ENCODE measurements around the gene CLIP4. TPM values are rescaled to one million over a fixed set of nuclear protein-coding genes. Genes with fewer than 3 reads are reported as not detected.

Gene CLIP4
- total RNA-seq, 2 experiments from 2014 or later: 31.7 to 33.7 TPM

DNA sequence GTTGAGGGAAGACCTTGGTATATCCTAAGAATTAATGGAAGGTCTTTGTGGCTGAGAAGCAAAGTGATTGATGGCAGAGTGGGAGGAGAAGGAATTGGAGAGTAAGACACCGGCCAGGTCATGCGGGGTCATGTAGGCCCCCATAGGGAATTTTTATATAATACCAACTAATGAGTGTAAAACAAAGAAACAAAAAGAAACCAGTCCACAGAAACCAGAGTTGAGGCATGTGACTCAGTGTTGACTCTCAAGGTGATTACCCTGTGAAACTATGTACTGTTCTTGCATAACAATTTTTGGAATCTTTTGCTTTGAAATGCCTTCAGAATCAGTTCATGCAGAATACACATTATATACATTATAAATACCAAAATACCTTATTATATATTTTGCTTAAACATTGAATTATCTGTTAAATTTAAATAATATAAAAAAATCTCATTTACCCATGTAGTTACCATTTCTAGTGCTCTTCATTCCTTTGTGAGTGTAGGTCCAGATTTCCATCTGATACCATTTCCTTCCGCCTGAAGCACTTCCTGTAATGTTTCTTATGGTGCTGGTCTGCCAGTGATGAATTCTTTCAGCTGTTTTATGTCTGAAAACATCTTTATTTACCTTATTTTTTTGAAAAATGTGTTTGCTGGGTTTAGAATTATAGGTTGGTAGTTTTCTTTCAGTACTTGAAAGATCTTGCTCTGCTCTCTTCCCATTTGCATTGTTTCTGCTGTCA, 8.6 kb downstream of the CLIP4 start:
- CTCF ChIA-PET: no interaction called here
- no peak overlapping the region for H3K4me3 Mint-ChIP-seq
- H3K27ac Mint-ChIP-seq: no peak overlapping the region
- peaks cover 42% of the 10 kb centered on the region for H3K4me1 Mint-ChIP-seq
- POLR2A ChIA-PET: no interaction called here
- H3K27me3 Mint-ChIP-seq: no peaks in the 10 kb centered on the region
- DNase-seq: no peak
- peaks cover 23% of the 10 kb centered on the region for H3K9me3 Mint-ChIP-seq
- H3K36me3 Mint-ChIP-seq (ENCODE audit: low read depth): peaks cover 75% of the 10 kb centered on the region

DNA sequence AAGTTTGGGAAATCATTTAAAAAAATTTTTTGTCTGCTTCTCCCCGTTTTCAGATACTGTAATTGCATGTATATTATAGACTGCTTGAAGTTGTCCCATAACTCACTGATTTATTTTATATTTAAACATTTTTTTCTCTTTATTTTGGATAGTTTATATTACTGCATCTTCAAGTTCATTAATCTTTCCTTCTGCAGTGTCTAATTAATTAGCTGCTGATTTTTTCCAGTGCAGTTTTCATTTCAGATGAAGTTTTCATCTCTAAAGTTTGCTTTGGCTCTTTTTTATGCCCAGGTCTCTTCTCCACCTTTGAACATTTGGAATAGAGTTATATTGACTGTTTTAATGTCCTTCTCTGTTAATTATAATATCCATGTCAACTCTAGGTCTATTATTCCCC, 9.3 kb downstream of the CLIP4 start:
- DNase-seq: no peak
- Mint-ChIP-seq H3K27me3 (no peaks in the 10 kb centered on the region), H3K9me3 (peaks cover 23% of the 10 kb centered on the region), H3K4me1 (peaks cover 40% of the 10 kb centered on the region), H3K36me3 (ENCODE audit: low read depth) (peaks cover 77% of the 10 kb centered on the region), H3K27ac (no peak overlapping the region), H3K4me3 (no peak overlapping the region)
- POLR2A ChIA-PET: interaction anchor here (1.0 kb wide), 1 partner anchor 8 kb away, joined by 3 read pairs; no protein-coding TSS in a partner anchor
- CTCF ChIA-PET: no interaction called here

DNA sequence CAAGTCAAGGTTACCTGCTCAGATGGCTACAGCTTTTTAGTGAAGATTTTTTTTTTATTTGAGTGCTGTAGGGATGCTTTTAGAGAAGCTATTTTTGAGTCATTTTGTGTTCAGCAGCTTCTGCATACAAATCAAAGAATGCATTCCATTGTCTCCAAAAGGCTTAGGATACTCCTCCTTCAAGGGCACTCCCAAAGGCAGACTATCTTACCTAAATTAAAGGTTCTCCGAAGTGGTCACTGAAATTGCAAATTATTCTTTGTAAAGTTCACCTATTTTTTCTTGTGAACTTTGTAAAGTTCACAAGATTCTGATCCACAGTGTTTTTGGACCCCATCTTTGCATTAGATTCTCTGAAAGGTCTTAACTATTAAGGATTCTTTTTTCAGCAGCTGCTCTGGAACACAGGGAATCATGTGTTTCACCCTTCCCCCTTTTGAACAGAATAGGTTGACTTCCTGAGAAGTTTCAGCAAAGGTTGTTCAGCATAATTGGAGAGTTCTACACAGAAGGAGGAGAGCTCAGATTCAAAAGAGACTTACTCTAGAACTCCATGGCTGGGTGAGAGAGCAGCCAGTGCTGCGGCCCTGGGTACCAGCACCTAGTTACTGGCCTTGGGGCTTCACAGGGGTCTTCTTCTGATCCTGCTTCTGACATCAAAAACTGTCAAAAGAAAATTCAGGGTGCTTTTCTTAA, 14.5 kb downstream of the CLIP4 start:
- Mint-ChIP-seq H3K36me3 (ENCODE audit: low read depth) (peaks cover 68% of the 10 kb centered on the region), H3K4me1 (peaks cover 36% of the 10 kb centered on the region), H3K9me3 (peaks cover 9% of the 10 kb centered on the region), H3K4me3 (peak overlapping the region; percentile 23), H3K27me3 (no peaks in the 10 kb centered on the region), H3K27ac (peak overlapping the region; percentile 33)
- ChIA-PET POLR2A (interaction anchor here (0.7 to 3.2 kb wide), 9 partner anchors 10 to 118 kb away, joined by 3 to 67 read pairs (median 5); partner anchors contain the start of gene CLIP4), CTCF (interaction anchor here (0.9 to 2.9 kb wide), 7 partner anchors 9 to 174 kb away, joined by 3 to 14 read pairs (median 4); no protein-coding TSS in a partner anchor)
- DNase-seq: no peak

DNA sequence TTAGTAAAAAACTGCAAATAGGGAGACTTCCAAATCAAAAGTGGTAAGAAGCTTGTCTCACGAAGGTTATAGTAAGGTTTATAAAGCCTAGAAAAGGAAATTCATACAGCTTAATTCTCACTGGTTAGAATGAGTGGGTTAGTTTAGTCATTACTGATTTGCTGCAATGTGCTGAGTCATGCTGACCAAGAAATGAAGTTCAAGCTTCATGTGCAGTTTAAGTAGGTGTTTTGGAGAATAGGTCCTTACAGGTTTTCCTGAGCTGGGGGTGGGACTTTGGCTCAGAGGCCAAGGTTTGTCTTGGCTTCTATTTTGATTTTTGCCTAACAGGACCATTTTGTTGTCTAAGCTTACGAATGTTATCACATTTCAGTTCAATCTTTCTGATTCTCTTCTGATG, 15.1 kb downstream of the CLIP4 start:
- H3K27me3 Mint-ChIP-seq: no peaks in the 10 kb centered on the region
- peaks cover 5% of the 10 kb centered on the region for H3K9me3 Mint-ChIP-seq
- DNase-seq: peak; percentile 37
- peaks cover 65% of the 10 kb centered on the region for H3K36me3 Mint-ChIP-seq (ENCODE audit: low read depth)
- CTCF ChIA-PET: interaction anchor here (0.9 to 2.9 kb wide), 5 partner anchors 9 to 174 kb away, joined by 3 to 14 read pairs (median 6); no protein-coding TSS in a partner anchor
- peaks cover 35% of the 10 kb centered on the region for H3K4me1 Mint-ChIP-seq
- POLR2A ChIA-PET: interaction anchor here (0.8 to 3.2 kb wide), 8 partner anchors 11 to 119 kb away, joined by 3 to 67 read pairs (median 10); partner anchors contain the start of gene CLIP4
- H3K4me3 Mint-ChIP-seq: peak overlapping the region; percentile 23
- peak overlapping the region; percentile 33 for H3K27ac Mint-ChIP-seq

DNA sequence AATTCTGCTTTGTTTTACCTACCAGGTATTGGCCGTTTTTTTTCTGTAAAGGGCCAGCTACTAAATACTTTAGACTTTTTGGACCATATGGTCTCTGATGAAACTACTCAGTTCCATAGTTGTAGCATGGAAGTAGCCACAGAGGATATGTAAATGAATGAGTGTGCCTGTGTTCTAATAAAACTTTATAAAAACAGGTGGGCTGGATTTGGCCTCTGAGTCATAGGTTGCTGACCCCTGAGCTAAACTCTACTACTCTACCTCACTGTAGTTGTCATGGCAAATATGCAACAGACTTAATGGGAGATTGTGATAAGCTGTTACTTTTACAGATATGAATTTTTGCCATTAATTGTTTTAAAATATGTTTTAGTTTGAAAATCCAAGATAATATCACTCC, 19.7 kb downstream of the CLIP4 start:
- Mint-ChIP-seq H3K4me3 (no peak overlapping the region), H3K36me3 (ENCODE audit: low read depth) (peaks cover 73% of the 10 kb centered on the region), H3K4me1 (peaks cover 23% of the 10 kb centered on the region), H3K27ac (no peak overlapping the region), H3K9me3 (peaks cover 9% of the 10 kb centered on the region), H3K27me3 (no peaks in the 10 kb centered on the region)
- ChIA-PET CTCF (interaction anchor here (1.1 to 1.2 kb wide), 2 partner anchors 18 to 135 kb away, joined by 3 to 5 read pairs; no protein-coding TSS in a partner anchor), POLR2A (no interaction called here)
- no peak for DNase-seq

DNA sequence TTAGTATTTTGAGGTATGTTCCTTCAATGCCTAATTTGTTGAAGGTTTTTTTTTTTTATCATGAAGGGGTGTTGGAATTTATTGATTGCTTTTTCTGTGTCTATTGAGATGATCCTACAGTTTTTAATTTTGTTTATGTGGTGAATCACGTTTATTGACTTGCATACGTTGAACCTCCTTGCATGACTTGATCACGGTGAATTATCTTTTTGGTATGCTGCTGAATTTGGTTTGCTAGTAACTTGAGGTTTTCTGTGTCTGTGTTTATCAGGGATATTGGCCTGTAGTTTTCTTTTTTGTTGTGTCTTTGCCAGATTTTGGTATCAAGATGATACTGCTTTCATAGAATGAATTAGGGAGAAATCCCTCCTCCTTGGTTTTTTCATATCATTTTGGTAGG, 23.9 kb downstream of the CLIP4 start:
- no peak overlapping the region for H3K4me3 Mint-ChIP-seq
- H3K4me1 Mint-ChIP-seq: peaks cover 21% of the 10 kb centered on the region
- ChIA-PET POLR2A (interaction anchor here (1.3 kb wide), 1 partner anchor 128 kb away, joined by 3 read pairs; no protein-coding TSS in a partner anchor), CTCF (interaction anchor here (1.3 kb wide), 1 partner anchor 10 kb away, joined by 6 read pairs; no protein-coding TSS in a partner anchor)
- DNase-seq: no peak
- no peak overlapping the region for H3K27ac Mint-ChIP-seq
- peaks cover 73% of the 10 kb centered on the region for H3K36me3 Mint-ChIP-seq (ENCODE audit: low read depth)
- peaks cover 9% of the 10 kb centered on the region for H3K9me3 Mint-ChIP-seq
- no peaks in the 10 kb centered on the region for H3K27me3 Mint-ChIP-seq

DNA sequence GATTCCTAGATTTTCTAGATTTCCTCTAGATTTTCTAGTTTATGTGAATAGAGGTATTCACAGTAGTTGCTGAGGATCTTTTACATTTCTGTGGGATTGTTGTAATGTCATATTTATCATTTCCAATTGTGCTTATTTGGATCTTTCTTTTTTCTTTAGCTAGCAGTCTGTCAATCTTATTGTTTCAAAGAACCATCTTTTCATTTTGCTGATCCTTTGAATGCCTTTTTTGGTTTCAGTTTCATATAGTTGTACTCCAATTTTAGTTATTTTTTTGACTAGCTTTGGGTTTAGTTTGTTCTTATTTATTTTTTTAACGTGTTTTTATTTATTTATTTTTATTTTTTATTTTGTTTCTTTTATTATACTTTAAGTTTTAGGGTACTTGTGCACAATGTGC, 24.5 kb downstream of the CLIP4 start:
- CTCF ChIA-PET: interaction anchor here (1.3 kb wide), 1 partner anchor 10 kb away, joined by 6 read pairs; no protein-coding TSS in a partner anchor
- peaks cover 21% of the 10 kb centered on the region for H3K4me1 Mint-ChIP-seq
- POLR2A ChIA-PET: interaction anchor here (1.3 kb wide), 1 partner anchor 128 kb away, joined by 3 read pairs; no protein-coding TSS in a partner anchor
- DNase-seq: no peak
- H3K27me3 Mint-ChIP-seq: no peaks in the 10 kb centered on the region
- H3K4me3 Mint-ChIP-seq: no peak overlapping the region
- H3K9me3 Mint-ChIP-seq: peaks cover 9% of the 10 kb centered on the region
- peaks cover 70% of the 10 kb centered on the region for H3K36me3 Mint-ChIP-seq (ENCODE audit: low read depth)
- no peak overlapping the region for H3K27ac Mint-ChIP-seq

DNA sequence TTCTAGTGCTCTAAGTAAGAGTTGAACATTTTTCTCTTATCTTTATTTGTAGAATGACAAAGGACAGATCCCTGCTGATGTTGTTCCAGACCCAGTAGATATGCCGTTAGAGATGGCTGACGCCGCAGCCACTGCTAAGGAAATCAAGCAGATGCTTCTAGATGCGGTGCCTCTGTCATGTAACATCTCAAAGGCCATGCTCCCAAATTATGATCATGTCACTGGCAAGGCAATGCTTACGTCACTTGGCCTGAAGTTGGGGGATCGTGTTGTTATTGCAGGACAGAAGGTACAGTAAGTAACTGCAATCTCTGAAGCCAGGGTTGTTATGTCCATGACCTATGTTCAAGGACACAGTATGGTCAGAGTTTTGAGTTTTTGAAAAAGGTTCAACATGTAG, 28.4 kb downstream of the CLIP4 start:
- H3K9me3 Mint-ChIP-seq: peaks cover 9% of the 10 kb centered on the region
- H3K27ac Mint-ChIP-seq: no peak overlapping the region
- H3K4me3 Mint-ChIP-seq: no peak overlapping the region
- peaks cover 62% of the 10 kb centered on the region for H3K36me3 Mint-ChIP-seq (ENCODE audit: low read depth)
- H3K4me1 Mint-ChIP-seq: peaks cover 21% of the 10 kb centered on the region
- POLR2A ChIA-PET: interaction anchor here (1.1 kb wide), 1 partner anchor 28 kb away, joined by 3 read pairs; no protein-coding TSS in a partner anchor
- CTCF ChIA-PET: no interaction called here
- no peak for DNase-seq
- H3K27me3 Mint-ChIP-seq: no peaks in the 10 kb centered on the region

DNA sequence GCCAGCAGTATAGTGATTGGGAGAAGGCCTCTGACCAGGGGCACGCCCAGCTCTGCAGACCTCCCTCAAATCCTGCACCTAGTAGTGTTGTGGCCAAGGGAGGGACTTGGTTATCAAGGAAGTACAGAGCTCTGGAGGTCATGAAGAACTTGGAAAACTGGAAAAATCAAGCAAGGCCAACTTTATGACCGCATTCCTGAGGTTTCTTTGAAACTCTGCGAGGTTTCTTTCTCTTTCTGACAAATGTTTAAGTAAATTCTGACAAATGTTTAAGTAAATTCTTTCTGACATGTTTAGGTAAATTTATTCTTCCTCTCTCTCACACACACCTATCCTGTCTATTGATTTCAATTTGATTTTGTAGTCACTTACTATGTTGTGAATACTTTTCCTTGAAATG, 31.0 kb downstream of the CLIP4 start:
- Mint-ChIP-seq H3K27me3 (no peaks in the 10 kb centered on the region), H3K4me1 (peaks cover 5% of the 10 kb centered on the region), H3K9me3 (no peaks in the 10 kb centered on the region), H3K27ac (no peak overlapping the region), H3K4me3 (no peak overlapping the region), H3K36me3 (ENCODE audit: low read depth) (peaks cover 40% of the 10 kb centered on the region)
- ChIA-PET POLR2A (interaction anchor here (4.4 kb wide), 1 partner anchor 30 kb away, joined by 12 read pairs; no protein-coding TSS in a partner anchor), CTCF (no interaction called here)
- DNase-seq: no peak

DNA sequence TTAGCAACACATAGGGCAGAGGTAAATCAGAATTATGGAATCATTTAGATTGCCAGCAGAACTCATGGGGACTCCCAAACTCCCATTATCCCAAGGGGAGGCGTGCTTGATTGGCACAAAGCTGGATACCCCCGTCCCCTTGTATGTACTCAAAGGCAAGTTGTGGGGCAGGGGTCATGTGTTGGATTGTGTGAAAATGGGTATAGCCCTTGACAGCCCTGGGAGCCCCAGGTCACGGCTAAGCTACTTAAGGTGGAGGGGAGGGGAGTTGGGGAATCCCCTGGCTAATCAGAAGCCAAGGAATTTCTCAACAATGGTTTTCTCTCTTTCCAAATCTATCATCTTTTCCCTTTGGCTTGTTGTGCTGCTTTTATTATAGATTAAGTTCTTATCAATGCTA, 32.7 kb downstream of the CLIP4 start:
- Mint-ChIP-seq H3K27ac (no peak overlapping the region), H3K9me3 (no peaks in the 10 kb centered on the region), H3K36me3 (ENCODE audit: low read depth) (peaks cover 44% of the 10 kb centered on the region), H3K4me3 (no peak overlapping the region), H3K27me3 (no peaks in the 10 kb centered on the region), H3K4me1 (peaks cover 2% of the 10 kb centered on the region)
- ChIA-PET POLR2A (interaction anchor here (4.4 kb wide), 1 partner anchor 32 kb away, joined by 12 read pairs; no protein-coding TSS in a partner anchor), CTCF (interaction anchor here (1.3 kb wide), 1 partner anchor 30 kb away, joined by 3 read pairs; no protein-coding TSS in a partner anchor)
- no peak for DNase-seq

DNA sequence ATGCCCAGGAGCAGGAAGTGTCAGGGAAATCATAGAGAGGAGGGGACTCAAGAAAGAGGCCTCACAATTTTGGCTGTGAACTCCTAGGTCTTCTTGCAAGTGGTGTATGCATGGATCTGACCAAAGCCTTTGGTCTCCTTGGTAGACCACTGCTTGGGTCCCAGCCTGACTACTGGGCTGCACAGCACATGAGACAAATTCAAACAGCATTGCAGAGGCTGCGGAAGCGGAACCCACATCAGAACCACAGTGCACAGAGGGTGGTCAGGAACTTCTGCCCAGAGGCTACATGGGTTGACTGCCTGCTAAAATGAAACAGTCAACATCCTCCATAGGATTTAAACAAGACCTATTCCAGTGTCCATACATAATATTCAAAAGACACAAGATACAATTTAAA, 39.4 kb downstream of the CLIP4 start:
- CTCF ChIA-PET: no interaction called here
- no peak overlapping the region for H3K4me3 Mint-ChIP-seq
- POLR2A ChIA-PET: no interaction called here
- H3K27ac Mint-ChIP-seq: no peak overlapping the region
- peaks cover 2% of the 10 kb centered on the region for H3K4me1 Mint-ChIP-seq
- no peak for DNase-seq
- no peaks in the 10 kb centered on the region for H3K9me3 Mint-ChIP-seq
- H3K27me3 Mint-ChIP-seq: no peaks in the 10 kb centered on the region
- H3K36me3 Mint-ChIP-seq (ENCODE audit: low read depth): peaks cover 58% of the 10 kb centered on the region

DNA sequence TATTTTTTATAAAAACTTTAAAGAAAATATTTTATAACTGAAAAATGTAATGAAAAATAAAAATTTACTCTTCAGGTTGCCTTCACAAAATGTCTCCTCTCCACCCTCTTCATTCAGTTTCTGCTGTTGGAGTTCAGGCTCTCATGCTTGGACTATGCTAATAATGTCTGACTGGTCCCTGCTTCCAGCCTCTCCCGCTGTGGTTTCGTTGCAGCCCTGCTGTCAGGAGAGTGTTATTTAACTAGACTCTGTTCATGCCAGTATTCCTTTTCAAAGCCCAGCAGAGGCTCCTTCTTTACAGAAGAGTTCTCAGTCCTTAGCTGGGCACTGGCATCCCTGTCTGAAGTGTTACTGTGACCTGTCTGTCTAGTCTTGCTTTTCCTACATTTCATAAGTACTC, 40.4 kb downstream of the CLIP4 start:
- Mint-ChIP-seq H3K27me3 (no peaks in the 10 kb centered on the region), H3K27ac (no peak overlapping the region), H3K4me3 (no peak overlapping the region), H3K9me3 (no peaks in the 10 kb centered on the region), H3K36me3 (ENCODE audit: low read depth) (peaks cover 62% of the 10 kb centered on the region), H3K4me1 (no peaks in the 10 kb centered on the region)
- CTCF ChIA-PET: no interaction called here
- DNase-seq: no peak
- POLR2A ChIA-PET: no interaction called here

DNA sequence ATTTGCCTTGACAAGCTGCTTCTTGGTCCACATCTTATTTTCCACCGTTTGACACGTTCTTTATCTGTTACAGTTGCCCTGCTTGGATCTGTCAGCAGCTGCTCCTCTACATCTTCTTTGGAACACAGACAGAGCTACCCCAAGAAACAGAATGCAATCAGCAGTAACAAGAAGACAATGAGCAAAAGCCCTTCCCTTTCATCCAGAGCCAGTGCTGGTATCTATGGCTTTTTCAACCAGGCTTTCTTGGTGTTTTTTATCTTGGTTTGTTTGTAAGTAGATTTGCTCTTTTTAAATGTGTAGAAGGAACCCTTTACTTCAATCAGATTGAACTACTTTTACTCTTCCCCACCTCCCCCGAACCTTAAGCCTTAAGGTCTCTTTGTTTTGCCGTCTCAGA, 41.9 kb downstream of the CLIP4 start:
- Mint-ChIP-seq H3K4me1 (no peaks in the 10 kb centered on the region), H3K4me3 (no peak overlapping the region), H3K27ac (no peak overlapping the region), H3K36me3 (ENCODE audit: low read depth) (peaks cover 58% of the 10 kb centered on the region), H3K9me3 (no peaks in the 10 kb centered on the region), H3K27me3 (no peaks in the 10 kb centered on the region)
- ChIA-PET POLR2A (no interaction called here), CTCF (no interaction called here)
- DNase-seq: no peak
